ENCODE measurements around the gene NEDD8.

Gene NEDD8

GRCh38 chr14:24232121-24232644 is at the start of gene NEDD8 (continued):
- peak; percentile 59; the same call in 1 of the 2 replicates for TF ChIP-seq ZNF518A (tag by site-specific recombination; conservative IDR thresholded peaks at IDR 0.05; ENCODE audit: low read depth)
- TF ChIP-seq YY1 (tag by site-specific recombination; IDR thresholded peaks at IDR 0.05): no peak
- peak; percentile 18 for TF ChIP-seq ZBTB26 (tag by site-specific recombination; optimal IDR thresholded peaks at IDR 0.05)
- TF ChIP-seq ZNF423 (tag by site-specific recombination; IDR thresholded peaks at IDR 0.05): no peak
- no peak for TF ChIP-seq ZFP41 (tag by site-specific recombination; IDR thresholded peaks at IDR 0.05; ENCODE audit: borderline replicate concordance)
- TF ChIP-seq KLF9 (tag by site-specific recombination; IDR thresholded peaks at IDR 0.05; ENCODE audit: low read depth): peak; percentile 27; the same call in 1 of the 2 replicates
- TF ChIP-seq IKZF3 (tag by site-specific recombination; IDR thresholded peaks at IDR 0.05): 0 out of 2 replicates have a peak, but pooled peaks have one; percentile 31
- TF ChIP-seq, protein P1, sequence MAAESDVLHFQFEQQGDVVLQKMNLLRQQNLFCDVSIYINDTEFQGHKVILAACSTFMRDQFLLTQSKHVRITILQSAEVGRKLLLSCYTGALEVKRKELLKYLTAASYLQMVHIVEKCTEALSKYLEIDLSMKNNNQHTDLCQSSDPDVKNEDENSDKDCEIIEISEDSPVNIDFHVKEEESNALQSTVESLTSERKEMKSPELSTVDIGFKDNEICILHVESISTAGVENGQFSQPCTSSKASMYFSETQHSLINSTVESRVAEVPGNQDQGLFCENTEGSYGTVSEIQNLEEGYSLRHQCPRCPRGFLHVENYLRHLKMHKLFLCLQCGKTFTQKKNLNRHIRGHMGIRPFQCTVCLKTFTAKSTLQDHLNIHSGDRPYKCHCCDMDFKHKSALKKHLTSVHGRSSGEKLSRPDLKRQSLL (tag by site-specific recombination; IDR thresholded peaks at IDR 0.05): peak; percentile 54; the same call in 1 of the 2 replicates
- TF ChIP-seq KLF7 (tag by site-specific recombination; IDR thresholded peaks at IDR 0.05; ENCODE audit: borderline replicate concordance): 0 out of 2 replicates have a peak, but pooled peaks have one; percentile 16
- 0 out of 2 replicates have a peak, but pooled peaks have one; percentile 13 for TF ChIP-seq ZNF324 (tag by site-specific recombination; IDR thresholded peaks at IDR 0.05)
- no peak for TF ChIP-seq ZNF670 (tag by site-specific recombination; IDR thresholded peaks at IDR 0.05; ENCODE audit: low read depth)
- 0 out of 2 replicates have a peak, but pooled peaks have one; percentile 14 for TF ChIP-seq ZIC2 (tag by site-specific recombination; IDR thresholded peaks at IDR 0.05)
- peak; percentile 64; the same call in 1 of the 2 replicates for TF ChIP-seq GLIS1 (tag by site-specific recombination; IDR thresholded peaks at IDR 0.05)
- peak; percentile 40; the same call in 1 of the 2 replicates for TF ChIP-seq KLF16 (tag by site-specific recombination; IDR thresholded peaks at IDR 0.05)
- TF ChIP-seq, protein P2, sequence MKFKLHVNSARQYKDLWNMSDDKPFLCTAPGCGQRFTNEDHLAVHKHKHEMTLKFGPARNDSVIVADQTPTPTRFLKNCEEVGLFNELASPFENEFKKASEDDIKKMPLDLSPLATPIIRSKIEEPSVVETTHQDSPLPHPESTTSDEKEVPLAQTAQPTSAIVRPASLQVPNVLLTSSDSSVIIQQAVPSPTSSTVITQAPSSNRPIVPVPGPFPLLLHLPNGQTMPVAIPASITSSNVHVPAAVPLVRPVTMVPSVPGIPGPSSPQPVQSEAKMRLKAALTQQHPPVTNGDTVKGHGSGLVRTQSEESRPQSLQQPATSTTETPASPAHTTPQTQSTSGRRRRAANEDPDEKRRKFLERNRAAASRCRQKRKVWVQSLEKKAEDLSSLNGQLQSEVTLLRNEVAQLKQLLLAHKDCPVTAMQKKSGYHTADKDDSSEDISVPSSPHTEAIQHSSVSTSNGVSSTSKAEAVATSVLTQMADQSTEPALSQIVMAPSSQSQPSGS (tag by site-specific recombination; IDR thresholded peaks at IDR 0.05; ENCODE audit: low read depth): peak; percentile 83
- TF ChIP-seq ZNF398 (tag by site-specific recombination; IDR thresholded peaks at IDR 0.05): 0 out of 2 replicates have a peak, but pooled peaks have one; percentile 8
- TF ChIP-seq FEZF1 (tag by site-specific recombination; IDR thresholded peaks at IDR 0.05): no peak
- 0 out of 2 replicates have a peak, but pooled peaks have one; percentile 58 for TF ChIP-seq ZNF24 (tag by site-specific recombination; IDR thresholded peaks at IDR 0.05)
- peak; percentile 42; the same call in 1 of the 2 replicates for TF ChIP-seq ZBTB8A (tag by site-specific recombination; IDR thresholded peaks at IDR 0.05)
- TF ChIP-seq ZBTB20 (tag by site-specific recombination; IDR thresholded peaks at IDR 0.05): peak; percentile 11; the same call in 1 of the 2 replicates
- peak; percentile 50 for TF ChIP-seq SP7 (tag by site-specific recombination; IDR thresholded peaks at IDR 0.05)

All from HEK293 (cell line).